Smooth muscle cell (in vitro differentiated cells): ENCODE data around the gene PTPRN2. TPM values are rescaled to one million over a fixed set of nuclear protein-coding genes. Genes with fewer than 3 reads are reported as not detected.

Source experiments
- DNase-seq: peaks from one replicate; lab custom pipeline; 2025; ENCODE audit not compliant: unreplicated experiment; lab: John Stamatoyannopoulos, UW
- H2AFZ ChIP-seq: fragments of 200-600 bp; sonication (generic); 2 replicates; pipeline ENCODE4 v1.6.0; 2016; ENCODE audit warnings: antibody characterized with exemption, low read depth, mild to moderate bottlenecking
- H3F3A ChIP-seq: fragments of 200-600 bp; sonication (generic); 2 replicates; pipeline ENCODE4 v1.6.0; 2017; ENCODE audit warnings: antibody characterized with exemption, low read depth
- H3K27ac ChIP-seq: fragments of 200-600 bp; sonication (generic); 2 replicates; pipeline ENCODE4 v1.5.1; 2016; ENCODE audit warnings: low read depth, mild to moderate bottlenecking
- H3K27me3 ChIP-seq: fragments of 200-600 bp; sonication (generic); 2 replicates; pipeline ENCODE4 v1.6.1; 2016; ENCODE audit warnings: low read depth, mild to moderate bottlenecking
- H3K36me3 ChIP-seq: fragments of 200-600 bp; sonication (generic); 2 replicates; pipeline ENCODE4 v1.5.1; 2016; ENCODE audit warnings: low read depth
- H3K4me1 ChIP-seq: fragments of 200-600 bp; sonication (generic); 2 replicates; pipeline ENCODE4 v1.5.1; 2016; ENCODE audit warnings: low read depth
- H3K4me2 ChIP-seq: fragments of 200-600 bp; sonication (generic); 2 replicates; pipeline ENCODE4 v1.6.0; 2016; ENCODE audit warnings: mild to moderate bottlenecking
- H3K4me3 ChIP-seq: fragments of 200-600 bp; sonication (generic); 2 replicates; pipeline ENCODE4 v1.5.1; 2016; ENCODE audit warnings: mild to moderate bottlenecking
- H3K79me2 ChIP-seq: fragments of 200-600 bp; sonication (generic); 2 replicates; pipeline ENCODE4 v1.6.0; 2016; ENCODE audit warnings: low read depth, mild to moderate bottlenecking
- H3K9ac ChIP-seq: fragments of 200-600 bp; sonication (generic); 2 replicates; pipeline ENCODE4 v1.6.0; 2016; ENCODE audit warnings: low read depth
- H3K9me3 ChIP-seq: fragments of 200-600 bp; sonication (generic); replicated peaks from 2 replicates; pipeline ENCODE4 v1.5.1; 2016; ENCODE audit warnings: low read depth
- H4K20me1 ChIP-seq: fragments of 200-600 bp; sonication (generic); 2 replicates; pipeline ENCODE4 v1.6.0; 2016; ENCODE audit warnings: low read depth
- WGBS: methylation state at CpG from one replicate; pipeline ENCODE4 v1.1.7; 2016; ENCODE audit warnings: low lambda C conversion rate; 5-methylcytosine and 5-hydroxymethylcytosine counted together
- polyA plus RNA-seq: library from polyadenylated mRNA; unstranded; fragments of >200 nt; fragmentation: Nextera tagmentation; extraction: Ambion mirVana; gene quantifications from 2 replicates; pipeline ENCODE4 v1.2.1, GENCODE V29; 2016
- total RNA-seq: library from RNA; depleted of rRNA; stranded (reverse); fragments of >200 nt; gene quantifications from 2 replicates; pipeline ENCODE4 v1.2.3, GENCODE V29; 2014
- TF ChIP-seq, protein P1 (sequence below): fragments of 200-600 bp; sonication (generic); IDR thresholded peaks from 2 replicates; pipeline ENCODE4 v1.5.1; 2017; ENCODE audit warnings: borderline replicate concordance, mild to moderate bottlenecking, antibody characterized with exemption; ENCODE audit not compliant: insufficient read depth, poor library complexity, severe bottlenecking

PTPRN2 gene
- total and polyA plus RNA-seq, 2 experiments from 2014 or later: 0.09 to 0.87 TPM

DNA sequence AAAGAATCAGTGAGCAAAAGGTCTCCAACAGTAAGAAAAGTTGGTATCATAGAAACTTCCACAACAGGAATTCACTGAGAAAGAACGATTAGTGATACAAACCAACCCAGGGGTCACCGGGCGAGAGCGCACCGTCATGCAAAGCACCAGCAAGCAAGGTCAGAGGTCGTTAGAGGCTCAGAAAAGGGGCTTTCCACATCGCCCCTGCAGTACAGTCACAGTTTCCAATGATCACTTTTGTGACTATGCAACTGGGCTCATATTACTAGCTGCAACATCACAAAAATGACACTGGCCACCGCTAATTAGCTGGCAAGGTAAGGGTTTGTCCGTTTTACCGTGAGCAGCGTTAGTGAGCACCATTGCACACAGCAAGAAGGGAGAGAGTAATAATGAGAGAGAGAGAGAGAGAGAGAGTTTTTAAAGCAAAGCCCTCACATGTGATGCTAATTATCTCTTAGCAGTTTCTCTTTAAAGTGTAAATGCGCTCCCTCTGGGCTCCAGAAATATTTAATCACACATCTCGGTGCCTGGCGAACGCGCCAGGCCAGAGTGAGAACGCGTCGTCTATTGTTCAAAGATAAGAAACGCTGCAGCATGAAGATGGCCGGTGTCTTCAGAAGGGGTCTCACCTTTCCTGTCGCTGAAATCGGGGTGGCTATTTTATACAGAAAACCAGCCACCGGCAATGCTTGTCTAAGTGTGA lies 1013.4 kb downstream of the PTPRN2 start:
- Histone ChIP-seq H3K79me2 (no peaks in the 10 kb centered on the region), H3K27ac (no peak overlapping the region), H3K4me2 (no peak overlapping the region), H3K27me3 (peaks cover 4% of the 10 kb centered on the region), H3K36me3 (no peaks in the 10 kb centered on the region), H3F3A (no peaks in the 10 kb centered on the region), H3K9me3 (no peaks in the 10 kb centered on the region), H3K4me3 (no peak overlapping the region), H3K4me1 (peaks cover 9% of the 10 kb centered on the region), H3K9ac (no peak overlapping the region), H4K20me1 (no peaks in the 10 kb centered on the region), H2AFZ (no peak overlapping the region)
- 90% methylated on average over 24 of the region's 24 CpGs for WGBS
- no peak for DNase-seq
- TF ChIP-seq, protein P1, sequence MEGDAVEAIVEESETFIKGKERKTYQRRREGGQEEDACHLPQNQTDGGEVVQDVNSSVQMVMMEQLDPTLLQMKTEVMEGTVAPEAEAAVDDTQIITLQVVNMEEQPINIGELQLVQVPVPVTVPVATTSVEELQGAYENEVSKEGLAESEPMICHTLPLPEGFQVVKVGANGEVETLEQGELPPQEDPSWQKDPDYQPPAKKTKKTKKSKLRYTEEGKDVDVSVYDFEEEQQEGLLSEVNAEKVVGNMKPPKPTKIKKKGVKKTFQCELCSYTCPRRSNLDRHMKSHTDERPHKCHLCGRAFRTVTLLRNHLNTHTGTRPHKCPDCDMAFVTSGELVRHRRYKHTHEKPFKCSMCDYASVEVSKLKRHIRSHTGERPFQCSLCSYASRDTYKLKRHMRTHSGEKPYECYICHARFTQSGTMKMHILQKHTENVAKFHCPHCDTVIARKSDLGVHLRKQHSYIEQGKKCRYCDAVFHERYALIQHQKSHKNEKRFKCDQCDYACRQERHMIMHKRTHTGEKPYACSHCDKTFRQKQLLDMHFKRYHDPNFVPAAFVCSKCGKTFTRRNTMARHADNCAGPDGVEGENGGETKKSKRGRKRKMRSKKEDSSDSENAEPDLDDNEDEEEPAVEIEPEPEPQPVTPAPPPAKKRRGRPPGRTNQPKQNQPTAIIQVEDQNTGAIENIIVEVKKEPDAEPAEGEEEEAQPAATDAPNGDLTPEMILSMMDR: no peak

DNA sequence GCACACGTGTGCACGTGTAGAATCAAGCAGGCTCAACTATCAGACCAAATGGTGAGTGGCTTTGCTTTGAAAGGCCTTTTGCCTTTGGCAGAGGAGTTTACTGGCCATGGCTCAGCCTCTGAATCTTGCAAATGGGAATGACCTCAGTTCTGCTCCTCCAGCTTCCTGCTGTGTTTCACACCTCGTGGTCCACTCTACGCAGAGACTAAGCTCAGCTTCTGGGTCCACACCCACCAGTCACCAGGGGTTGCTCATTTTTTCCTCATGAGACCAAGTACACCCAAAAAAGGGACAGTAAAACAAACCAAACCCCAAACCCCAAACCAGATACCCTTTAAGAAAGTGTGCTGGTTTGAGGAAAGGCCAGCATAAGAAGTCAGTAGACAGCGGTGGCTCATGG lies 1014.4 kb downstream of the PTPRN2 start:
- Histone ChIP-seq H3K9ac (no peak overlapping the region), H3K4me3 (no peak overlapping the region), H3K27me3 (no peaks in the 10 kb centered on the region), H3K27ac (no peak overlapping the region), H3K9me3 (no peaks in the 10 kb centered on the region), H3K79me2 (no peaks in the 10 kb centered on the region), H3K4me1 (peaks cover 9% of the 10 kb centered on the region), H3K36me3 (no peaks in the 10 kb centered on the region), H4K20me1 (no peaks in the 10 kb centered on the region), H2AFZ (no peak overlapping the region), H3K4me2 (no peak overlapping the region), H3F3A (no peaks in the 10 kb centered on the region)
- TF ChIP-seq, protein P1: no peak
- no peak for DNase-seq
- WGBS: 85% methylated on average over 5 of the region's 5 CpGs

GRCh38 chr7:157572622-157573021 lies 1015.0 kb downstream of the PTPRN2 start:
- Histone ChIP-seq H3K36me3 (no peaks in the 10 kb centered on the region), H3K9me3 (no peaks in the 10 kb centered on the region), H2AFZ (no peak overlapping the region), H3F3A (no peaks in the 10 kb centered on the region), H3K27me3 (no peaks in the 10 kb centered on the region), H3K4me1 (peaks cover 9% of the 10 kb centered on the region), H4K20me1 (no peaks in the 10 kb centered on the region), H3K27ac (no peak overlapping the region), H3K4me2 (no peak overlapping the region), H3K79me2 (no peaks in the 10 kb centered on the region), H3K9ac (no peak overlapping the region), H3K4me3 (no peak overlapping the region)
- no peak for DNase-seq
- TF ChIP-seq, protein P1: no peak
- 86% methylated on average over 14 of the region's 14 CpGs for WGBS
